DOHH2 (cell line): Measurements from ENCODE around the gene CBL.

Source experiments
- H3F3A ChIP-seq: fragments of 200-600 bp; sonication (generic), shearing (Covaris generic); 2 replicates; pipeline ENCODE4 v1.6.0; 2016; ENCODE audit warnings: antibody characterized with exemption, mild to moderate bottlenecking; ENCODE audit not compliant: control insufficient read depth, insufficient read depth
- H3K27ac ChIP-seq: fragments of 200-600 bp; sonication (generic); 2 replicates; pipeline ENCODE4 v1.5.1; 2014; ENCODE audit warnings: low read depth, mild to moderate bottlenecking, low read length, moderate library complexity
- H3K27me3 ChIP-seq: fragments of 200-600 bp; sonication (generic); 2 replicates; pipeline ENCODE4 v1.6.1; 2014; ENCODE audit warnings: mild to moderate bottlenecking, low read length, mixed read lengths; ENCODE audit not compliant: control insufficient read depth
- H3K36me3 ChIP-seq: fragments of 200-600 bp; sonication (generic); 2 replicates; pipeline ENCODE4 v1.6.1; 2014; ENCODE audit warnings: mild to moderate bottlenecking, low read length, moderate library complexity, mixed read lengths; ENCODE audit not compliant: control insufficient read depth
- H3K4me1 ChIP-seq: fragments of 200-600 bp; sonication (generic); 2 replicates; pipeline ENCODE4 v1.6.1; 2014; ENCODE audit warnings: mild to moderate bottlenecking, low read length, mixed read lengths; ENCODE audit not compliant: control insufficient read depth
- H3K4me2 ChIP-seq: fragments of 200-600 bp; sonication (generic); 2 replicates; pipeline ENCODE4 v1.6.0; 2014; ENCODE audit warnings: mild to moderate bottlenecking, low read length, moderate library complexity
- H3K4me3 ChIP-seq: fragments of 200-600 bp; sonication (generic); 2 replicates; pipeline ENCODE4 v1.5.1; 2014; ENCODE audit warnings: mild to moderate bottlenecking, low read length, mixed read lengths
- H3K79me2 ChIP-seq: fragments of 200-600 bp; sonication (generic); 2 replicates; pipeline ENCODE4 v1.6.1; 2014; ENCODE audit warnings: mild to moderate bottlenecking, low read length, mixed read lengths; ENCODE audit not compliant: control insufficient read depth
- H3K9me2 ChIP-seq: fragments of 200-600 bp; sonication (generic); replicated peaks from 2 replicates; pipeline ENCODE4 v1.6.1; 2014; ENCODE audit warnings: mild to moderate bottlenecking, low read length, mixed read lengths; ENCODE audit not compliant: control insufficient read depth
- H3K9me3 ChIP-seq: fragments of 200-600 bp; sonication (generic); 2 replicates; pipeline ENCODE4 v1.6.1; 2014; ENCODE audit warnings: antibody characterized with exemption, low read length, mixed read lengths; ENCODE audit not compliant: control insufficient read depth, insufficient read depth
- H4K20me1 ChIP-seq: fragments of 200-600 bp; sonication (generic); 2 replicates; pipeline ENCODE4 v1.6.0; 2014; ENCODE audit warnings: low read depth, mild to moderate bottlenecking, antibody characterized with exemption, low read length, moderate library complexity; ENCODE audit not compliant: control insufficient read depth, insufficient read depth
- EZH2phosphoT487 ChIP-seq: fragments of 200-600 bp; sonication (generic); IDR thresholded peaks from 2 replicates; pipeline ENCODE4 v1.6.1; 2017; ENCODE audit warnings: borderline replicate concordance, mild to moderate bottlenecking, antibody characterized with exemption, low read length, moderate library complexity, mixed read lengths
- TF ChIP-seq, protein P1 (sequence below): fragments of 200-600 bp; sonication (generic); IDR thresholded peaks from one replicate; pipeline ENCODE4 v1.5.1; 2014; ENCODE audit warnings: antibody characterized with exemption, mild to moderate bottlenecking, low read depth, low read length; ENCODE audit not compliant: poor library complexity, severe bottlenecking

CBL gene

DNA sequence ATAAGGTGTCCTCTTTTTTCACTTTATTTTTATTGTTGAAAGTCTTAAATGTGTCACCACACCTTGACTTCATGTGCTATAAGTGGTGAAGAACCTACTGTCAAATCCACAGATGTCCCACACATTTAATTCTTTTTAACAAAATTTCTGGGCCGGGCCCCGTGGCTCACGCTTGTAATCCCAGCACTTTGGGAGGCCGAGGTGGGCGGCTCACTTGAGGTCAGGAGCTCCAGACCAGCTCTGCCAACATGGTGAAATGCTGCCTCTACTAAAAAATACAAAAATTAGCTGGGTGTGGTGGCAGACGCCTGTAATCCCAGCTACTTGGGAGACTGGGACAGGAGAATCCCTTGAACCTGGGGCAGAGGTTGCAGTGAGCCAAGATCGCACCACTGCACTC lies 3.0 kb downstream of the CBL start:
- no peak overlapping the region for H3K4me3 ChIP-seq
- H3F3A ChIP-seq = peaks cover 25% of the 10 kb centered on the region
- no peak overlapping the region for H3K4me2 ChIP-seq
- TF ChIP-seq, protein P1, sequence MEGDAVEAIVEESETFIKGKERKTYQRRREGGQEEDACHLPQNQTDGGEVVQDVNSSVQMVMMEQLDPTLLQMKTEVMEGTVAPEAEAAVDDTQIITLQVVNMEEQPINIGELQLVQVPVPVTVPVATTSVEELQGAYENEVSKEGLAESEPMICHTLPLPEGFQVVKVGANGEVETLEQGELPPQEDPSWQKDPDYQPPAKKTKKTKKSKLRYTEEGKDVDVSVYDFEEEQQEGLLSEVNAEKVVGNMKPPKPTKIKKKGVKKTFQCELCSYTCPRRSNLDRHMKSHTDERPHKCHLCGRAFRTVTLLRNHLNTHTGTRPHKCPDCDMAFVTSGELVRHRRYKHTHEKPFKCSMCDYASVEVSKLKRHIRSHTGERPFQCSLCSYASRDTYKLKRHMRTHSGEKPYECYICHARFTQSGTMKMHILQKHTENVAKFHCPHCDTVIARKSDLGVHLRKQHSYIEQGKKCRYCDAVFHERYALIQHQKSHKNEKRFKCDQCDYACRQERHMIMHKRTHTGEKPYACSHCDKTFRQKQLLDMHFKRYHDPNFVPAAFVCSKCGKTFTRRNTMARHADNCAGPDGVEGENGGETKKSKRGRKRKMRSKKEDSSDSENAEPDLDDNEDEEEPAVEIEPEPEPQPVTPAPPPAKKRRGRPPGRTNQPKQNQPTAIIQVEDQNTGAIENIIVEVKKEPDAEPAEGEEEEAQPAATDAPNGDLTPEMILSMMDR = no peak
- TF ChIP-seq EZH2phosphoT487 = no peak
- H3K79me2 ChIP-seq = peaks cover 78% of the 10 kb centered on the region
- H3K9me2 ChIP-seq = no peaks in the 10 kb centered on the region
- H3K27me3 ChIP-seq = no peaks in the 10 kb centered on the region
- H4K20me1 ChIP-seq = peaks cover 9% of the 10 kb centered on the region; the same call in 1 of the 2 replicates
- H3K36me3 ChIP-seq = peaks cover 16% of the 10 kb centered on the region
- H3K9me3 ChIP-seq = no peaks in the 10 kb centered on the region
- peaks cover 40% of the 10 kb centered on the region for H3K4me1 ChIP-seq
- H3K27ac ChIP-seq = no peak overlapping the region

DNA sequence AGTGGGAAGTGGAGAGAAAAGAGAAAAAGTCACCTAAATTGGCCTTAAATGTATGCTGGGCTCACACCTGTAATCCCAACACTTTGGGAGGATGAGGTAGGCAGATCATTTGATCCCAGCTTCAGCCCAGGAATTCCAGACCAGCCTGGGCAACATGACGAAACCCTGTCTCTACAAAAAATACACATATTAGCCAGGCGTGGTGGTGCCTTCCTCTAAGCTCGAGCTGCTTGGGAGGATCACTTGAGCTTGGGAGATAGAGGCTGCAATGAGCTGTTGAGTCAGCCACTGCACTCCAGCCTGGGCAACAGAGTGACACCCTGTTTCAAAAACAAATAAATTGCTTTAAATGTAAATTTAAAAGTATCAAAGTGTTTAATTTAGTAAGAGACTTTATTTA lies 3.9 kb downstream of the CBL start:
- Histone ChIP-seq H3K79me2 (peaks cover 87% of the 10 kb centered on the region), H3K9me3 (no peaks in the 10 kb centered on the region), H3K4me1 (peaks cover 34% of the 10 kb centered on the region), H3K36me3 (peaks cover 16% of the 10 kb centered on the region), H3K27me3 (no peaks in the 10 kb centered on the region), H3K4me2 (no peak overlapping the region), H3K9me2 (no peaks in the 10 kb centered on the region), H3F3A (peaks cover 16% of the 10 kb centered on the region), H3K27ac (no peak overlapping the region), H4K20me1 (peaks cover 9% of the 10 kb centered on the region; the same call in 1 of the 2 replicates), H3K4me3 (no peak overlapping the region)
- TF ChIP-seq EZH2phosphoT487 = no peak
- TF ChIP-seq, protein P1 = no peak

DNA sequence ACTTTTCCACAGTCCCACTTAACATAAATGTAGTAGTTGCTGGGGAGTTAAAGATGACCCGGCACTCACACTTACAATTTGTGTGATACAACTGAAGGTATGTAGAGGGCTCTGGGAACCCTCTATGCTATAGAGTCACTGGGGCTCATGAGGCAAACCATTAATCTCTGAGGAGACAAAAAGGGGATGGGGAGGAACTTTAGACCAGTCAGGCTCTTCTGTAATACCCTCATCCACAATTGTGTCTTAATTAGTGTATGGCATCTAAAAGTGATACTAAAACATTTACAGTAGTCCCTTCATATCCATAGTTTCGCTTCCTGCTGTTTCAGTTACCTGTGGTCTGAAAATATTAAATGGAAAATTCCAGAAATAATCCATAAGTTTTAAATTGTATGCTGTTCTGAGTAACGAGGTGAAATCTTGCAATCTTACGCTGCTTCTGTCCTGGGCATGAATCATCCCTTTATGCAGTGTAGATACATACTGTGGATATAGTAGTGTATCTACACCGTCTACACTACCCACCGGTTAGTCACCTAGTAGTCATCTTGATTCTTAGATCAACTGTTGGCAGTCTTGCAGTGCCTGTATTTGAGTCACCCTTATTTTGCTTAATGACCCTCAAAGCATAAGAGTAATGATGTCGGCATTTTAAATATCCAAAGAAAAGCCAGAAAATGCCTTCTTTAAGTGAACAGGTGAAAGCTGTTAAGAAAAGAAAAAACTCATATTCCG lies 12.2 kb downstream of the CBL start:
- Histone ChIP-seq H3K27me3 (no peaks in the 10 kb centered on the region), H3K9me3 (no peaks in the 10 kb centered on the region), H3K27ac (no peak overlapping the region), H3K4me3 (no peak overlapping the region), H3K4me2 (no peak overlapping the region), H4K20me1 (peaks cover 11% of the 10 kb centered on the region; the same call in 1 of the 2 replicates), H3F3A (peaks cover 3% of the 10 kb centered on the region; the same call in 1 of the 2 replicates), H3K4me1 (no peaks in the 10 kb centered on the region), H3K79me2 (peaks cover 95% of the 10 kb centered on the region), H3K36me3 (no peaks in the 10 kb centered on the region; the same call in 1 of the 2 replicates), H3K9me2 (no peaks in the 10 kb centered on the region)
- TF ChIP-seq, protein P1 = no peak
- TF ChIP-seq EZH2phosphoT487 = no peak
